SK-N-SH (cell line): ENCODE data around the gene DACH1. TPM values are rescaled to one million over a fixed set of nuclear protein-coding genes. Genes with fewer than 3 reads are reported as not detected.

Experiments used
- CTCF ChIA-PET: fragments of 300-600, 350-600 bp; formaldehyde crosslinking; extraction: SDS; loops from one replicate; lab custom pipeline; 2021; lab: Yijun Ruan, JAX
- POLR2A ChIA-PET: fragments of 350-600 bp; sonication (Branson Sonifier 250); formaldehyde crosslinking; extraction: SDS; loops from one replicate; lab custom pipeline; 2020; ENCODE audit warnings: antibody characterized with exemption, inconsistent platforms; lab: Yijun Ruan, JAX
- DNase-seq: peaks from one replicate; pipeline ENCODE4 v3.0.0; 2012
- H2AFZ ChIP-seq: fragments of 200-600 bp; sonication (generic); 2 replicates; pipeline ENCODE4 v1.8.1; 2016; ENCODE audit warnings: antibody characterized with exemption, mild to moderate bottlenecking, low read depth
- H3F3A ChIP-seq: fragments of 200-600 bp; sonication (generic); replicated peaks from 2 replicates; pipeline ENCODE3; 2016; ENCODE audit warnings: antibody characterized with exemption, mild to moderate bottlenecking; ENCODE audit not compliant: insufficient read depth
- H3K27ac ChIP-seq, 2 experiments: fragments of 200-500 bp in 1 of 2; fragments of 200-600 bp in 1 of 2; sonication (Bioruptor generic) in 1 of 2; sonication (generic), shearing (Covaris generic) in 1 of 2; 2 replicates each; pipeline versions ENCODE4 v1.5.1 to v1.6.1; 2014 to 2016; ENCODE audit warnings: low read depth in 2 of 2, inconsistent platforms in 1 of 2, low read length in 1 of 2, mild to moderate bottlenecking in 1 of 2, mixed read lengths in 1 of 2
- H3K27me3 ChIP-seq: fragments of 200-600 bp; sonication (generic), shearing (Covaris generic); 2 replicates; pipeline ENCODE4 v1.6.1; 2016; ENCODE audit warnings: mixed run types; ENCODE audit not compliant: insufficient read depth
- H3K36me3 ChIP-seq, 2 experiments: fragments of 200-500 bp in 1 of 2; fragments of 200-600 bp in 1 of 2; sonication (Bioruptor generic) in 1 of 2; sonication (generic) in 1 of 2; replicated peaks in 1 of 2; 2 replicates each; pipeline versions ENCODE3 to v1.5.1; 2014 to 2016; ENCODE audit warnings: low read length in 1 of 2, mild to moderate bottlenecking in 1 of 2; ENCODE audit not compliant: insufficient read depth in 2 of 2, control insufficient read depth in 1 of 2
- H3K4me1 ChIP-seq, 2 experiments: fragments of 200-500 bp in 1 of 2; fragments of 200-600 bp in 1 of 2; sonication (Bioruptor generic) in 1 of 2; sonication (generic), shearing (Covaris generic) in 1 of 2; 2 replicates each; pipeline versions ENCODE4 v1.5.1 to v1.6.1; 2014 to 2016; ENCODE audit warnings: low read depth in 1 of 2, low read length in 1 of 2, mixed run types in 1 of 2; ENCODE audit not compliant: insufficient read depth in 2 of 2, control insufficient read depth in 1 of 2
- H3K4me2 ChIP-seq: fragments of 200-600 bp; sonication (generic), shearing (Covaris generic); 2 replicates; pipeline ENCODE4 v1.6.1; 2017; ENCODE audit warnings: mixed run types
- H3K4me3 ChIP-seq, 2 experiments: fragments of 200-500 bp in 1 of 2; fragments of 200-600 bp in 1 of 2; sonication (Bioruptor generic) in 1 of 2; sonication (generic), shearing (Covaris generic) in 1 of 2; 2 replicates each; pipeline versions ENCODE4 v1.5.1 to v1.8.1; 2014 to 2016; ENCODE audit warnings: low read depth in 2 of 2, inconsistent platforms in 1 of 2, low read length in 1 of 2, mild to moderate bottlenecking in 1 of 2, mixed read lengths in 1 of 2, moderate library complexity in 1 of 2
- H3K79me2 ChIP-seq: fragments of 200-600 bp; sonication (generic); 2 replicates; pipeline ENCODE4 v1.8.1; 2017; ENCODE audit warnings: mild to moderate bottlenecking; ENCODE audit not compliant: insufficient read depth
- H3K9ac ChIP-seq: fragments of 200-600 bp; sonication (generic); 2 replicates; pipeline ENCODE4 v1.6.1; 2017; ENCODE audit warnings: mixed run types
- H3K9me2 ChIP-seq: fragments of 200-600 bp; sonication (generic); 2 replicates; pipeline ENCODE4 v1.6.1; 2017; ENCODE audit warnings: mixed run types
- H3K9me3 ChIP-seq: fragments of 200-600 bp; sonication (generic); 2 replicates; pipeline ENCODE4 v1.6.1; 2017; ENCODE audit warnings: mixed run types, mild to moderate bottlenecking, moderate library complexity
- H4K20me1 ChIP-seq: fragments of 200-600 bp; sonication (generic); 2 replicates; pipeline ENCODE4 v1.6.1; 2017; ENCODE audit warnings: mild to moderate bottlenecking, mixed run types; ENCODE audit not compliant: insufficient read depth
- FOSL2 ChIP-seq: IDR thresholded peaks from 2 replicates; pipeline ENCODE4 v1.4.0; 2012; ENCODE audit warnings: low read depth, mild to moderate bottlenecking, moderate library complexity, borderline replicate concordance
- FOXJ3 ChIP-seq: sonication (generic); formaldehyde crosslinking; IDR thresholded peaks from 2 replicates; pipeline ENCODE4 v1.5.1; 2020; ENCODE audit warnings: mild to moderate bottlenecking, missing genetic modification reagents
- FOXM1 ChIP-seq: IDR thresholded peaks from 2 replicates; pipeline ENCODE4 v1.4.0; 2012; ENCODE audit warnings: low read depth, mild to moderate bottlenecking
- GABPA ChIP-seq: IDR thresholded peaks from 2 replicates; pipeline ENCODE4 v1.4.0; 2012; ENCODE audit warnings: low read depth, mild to moderate bottlenecking
- MEF2A ChIP-seq: IDR thresholded peaks from 2 replicates; pipeline ENCODE4 v1.4.0; 2012; ENCODE audit warnings: low read depth, borderline replicate concordance
- MXI1 ChIP-seq: IDR thresholded peaks from 2 replicates; pipeline ENCODE4 v1.6.1; 2012; ENCODE audit warnings: mild to moderate bottlenecking, low read depth, low read length, improper control_type of control experiment
- NRF1 ChIP-seq: IDR thresholded peaks from 2 replicates; pipeline ENCODE4 v1.6.1; 2012; ENCODE audit warnings: low read depth, mild to moderate bottlenecking, low read length
- RAD21 ChIP-seq: IDR thresholded peaks from 2 replicates; pipeline ENCODE4 v1.6.1; 2012; ENCODE audit warnings: mild to moderate bottlenecking, low read length
- RCOR1 ChIP-seq: fragments of 150-350 bp; IDR thresholded peaks from 2 replicates; pipeline ENCODE4 v1.6.1; 2017; ENCODE audit warnings: antibody characterized with exemption, low read length
- REST ChIP-seq: IDR thresholded peaks from 2 replicates; pipeline ENCODE4 v1.6.1; 2012; ENCODE audit warnings: mild to moderate bottlenecking, low read depth, low read length, moderate library complexity
- RFX5 ChIP-seq: IDR thresholded peaks from 2 replicates; pipeline ENCODE4 v1.6.1; 2012; ENCODE audit warnings: mild to moderate bottlenecking, improper control_type of control experiment, low read length
- RXRA ChIP-seq: IDR thresholded peaks from 2 replicates; pipeline ENCODE4 v1.4.0; 2012; ENCODE audit warnings: low read depth, mild to moderate bottlenecking, borderline replicate concordance
- TAF1 ChIP-seq: IDR thresholded peaks from 2 replicates; pipeline ENCODE4 v1.6.1; 2012; ENCODE audit warnings: low read depth, mild to moderate bottlenecking, low read length, moderate library complexity, borderline replicate concordance
- ZBTB33 ChIP-seq: IDR thresholded peaks from 2 replicates; pipeline ENCODE4 v1.4.0; 2012; ENCODE audit warnings: low read depth, borderline replicate concordance
- WGBS: methylation state at CpG from one replicate; pipeline ENCODE4 v1.1.6; 2017; ENCODE audit warnings: low lambda C conversion rate; 5-methylcytosine and 5-hydroxymethylcytosine counted together
- polyA plus RNA-seq, 3 experiments: library from polyadenylated mRNA; depleted of rRNA; stranded (reverse); fragments of >200 nt; gene quantifications; 2 replicates each; pipeline ENCODE4 v1.2.3, GENCODE V29; 2012

The DACH1 gene
- polyA plus RNA-seq, 1 of the 3 experiments (the other 2 are of a cell fraction) = 0.21 TPM

DNA sequence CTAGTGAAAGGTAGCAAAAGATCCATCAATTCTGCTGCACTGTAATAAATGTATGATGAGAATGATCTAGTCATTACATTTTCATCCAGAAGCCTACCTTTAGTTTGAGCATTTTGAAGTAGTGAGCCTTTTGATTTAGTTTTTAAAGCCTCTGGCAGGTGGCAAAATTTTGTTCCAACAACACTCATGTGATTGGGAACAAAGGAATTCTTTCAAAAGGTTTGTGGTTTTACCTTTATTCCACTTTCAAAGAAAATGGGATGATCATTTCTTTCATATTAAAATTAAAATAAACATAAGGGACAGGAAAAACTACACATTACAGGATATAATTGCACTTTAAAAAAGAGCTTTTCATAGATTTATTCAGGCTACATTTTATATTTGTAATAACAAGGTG lies 260.2 kb downstream of the DACH1 start (continued):
- no peak for TF ChIP-seq GABPA

- Histone ChIP-seq H3K36me3 (no peaks in the 10 kb centered on the region), H3K27ac (no peak overlapping the region; a peak in 1 of 4 replicates), H3F3A (no peaks in the 10 kb centered on the region), H3K79me2 (no peaks in the 10 kb centered on the region), H3K9me2 (0 out of 2 replicates have a peak, but pooled peaks cover 2% of the 10 kb centered on the region), H3K4me1 (peaks cover 0 to 7% of the 10 kb centered on the region in 2 experiments; a peak in 1 of 4 replicates), H2AFZ (no peak overlapping the region), H3K9ac (no peak overlapping the region), H3K27me3 (no peaks in the 10 kb centered on the region), H4K20me1 (no peaks in the 10 kb centered on the region), H3K4me2 (no peak overlapping the region), H3K4me3 (no peak overlapping the region), H3K9me3 (no peaks in the 10 kb centered on the region)
- 77% methylated on average over 2 of the region's 2 CpGs for WGBS
- ChIA-PET CTCF (no interaction called here), POLR2A (no interaction called here)
- no peak for DNase-seq
- TF ChIP-seq RCOR1 = no peak
- TF ChIP-seq FOXJ3 (CRISPR knock-in tag) = no peak
- TF ChIP-seq RFX5 = no peak
- TF ChIP-seq NRF1 = no peak
- no peak for TF ChIP-seq RXRA
- no peak for TF ChIP-seq TAF1
- no peak for TF ChIP-seq FOXM1
- TF ChIP-seq MXI1 = no peak
- TF ChIP-seq REST = no peak
- TF ChIP-seq GABPA = no peak
- TF ChIP-seq RAD21 = no peak
- TF ChIP-seq MEF2A = no peak
- no peak for TF ChIP-seq ZBTB33
- no peak for TF ChIP-seq FOSL2
Observed at GRCh38 chr13:71605744-71606143, 261.3 kb downstream of the DACH1 start.
